ENCODE data around the gene WNT11. TPM values are rescaled to one million over a fixed set of nuclear protein-coding genes. Genes with fewer than 3 reads are reported as not detected.

Gene WNT11
- total RNA-seq, 2 donors from 2014 or later = 1.6 to 6.8 TPM

DNA sequence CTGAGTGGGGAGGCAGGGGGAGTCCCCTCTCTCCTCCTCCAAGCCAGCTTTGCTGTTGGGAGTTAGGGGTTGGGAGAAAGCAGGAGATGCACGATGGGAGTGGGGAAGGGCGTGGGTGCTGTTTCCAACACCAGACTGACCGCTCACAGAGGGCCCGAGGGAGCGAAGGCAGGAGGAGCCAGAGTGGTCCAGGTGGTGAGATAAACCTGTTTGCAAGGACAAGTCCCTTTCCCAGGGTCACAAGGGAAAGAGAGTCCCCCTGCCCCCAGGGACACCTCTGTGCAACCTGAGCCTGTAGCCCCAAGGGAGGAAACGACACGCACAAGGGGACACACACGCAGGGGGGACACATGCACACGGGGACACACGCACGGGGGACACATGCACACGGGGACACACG is 42.2 kb downstream of the WNT11 start:
- Histone ChIP-seq H3K9me3 (no peaks in the 10 kb centered on the region), H3K4me3 (no peak overlapping the region), H3K4me1 (peaks cover 0 to 18% of the 10 kb centered on the region in 2 donors), H3K36me3 (no peaks in the 10 kb centered on the region), H3K27ac (no peak overlapping the region), H3K27me3 (no peaks in the 10 kb centered on the region)
- TF ChIP-seq, protein P1, sequence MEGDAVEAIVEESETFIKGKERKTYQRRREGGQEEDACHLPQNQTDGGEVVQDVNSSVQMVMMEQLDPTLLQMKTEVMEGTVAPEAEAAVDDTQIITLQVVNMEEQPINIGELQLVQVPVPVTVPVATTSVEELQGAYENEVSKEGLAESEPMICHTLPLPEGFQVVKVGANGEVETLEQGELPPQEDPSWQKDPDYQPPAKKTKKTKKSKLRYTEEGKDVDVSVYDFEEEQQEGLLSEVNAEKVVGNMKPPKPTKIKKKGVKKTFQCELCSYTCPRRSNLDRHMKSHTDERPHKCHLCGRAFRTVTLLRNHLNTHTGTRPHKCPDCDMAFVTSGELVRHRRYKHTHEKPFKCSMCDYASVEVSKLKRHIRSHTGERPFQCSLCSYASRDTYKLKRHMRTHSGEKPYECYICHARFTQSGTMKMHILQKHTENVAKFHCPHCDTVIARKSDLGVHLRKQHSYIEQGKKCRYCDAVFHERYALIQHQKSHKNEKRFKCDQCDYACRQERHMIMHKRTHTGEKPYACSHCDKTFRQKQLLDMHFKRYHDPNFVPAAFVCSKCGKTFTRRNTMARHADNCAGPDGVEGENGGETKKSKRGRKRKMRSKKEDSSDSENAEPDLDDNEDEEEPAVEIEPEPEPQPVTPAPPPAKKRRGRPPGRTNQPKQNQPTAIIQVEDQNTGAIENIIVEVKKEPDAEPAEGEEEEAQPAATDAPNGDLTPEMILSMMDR (IDR thresholded peaks at IDR 0.05) = no peak
- no peak for DNase-seq (ENCODE audit: low spot score)

DNA sequence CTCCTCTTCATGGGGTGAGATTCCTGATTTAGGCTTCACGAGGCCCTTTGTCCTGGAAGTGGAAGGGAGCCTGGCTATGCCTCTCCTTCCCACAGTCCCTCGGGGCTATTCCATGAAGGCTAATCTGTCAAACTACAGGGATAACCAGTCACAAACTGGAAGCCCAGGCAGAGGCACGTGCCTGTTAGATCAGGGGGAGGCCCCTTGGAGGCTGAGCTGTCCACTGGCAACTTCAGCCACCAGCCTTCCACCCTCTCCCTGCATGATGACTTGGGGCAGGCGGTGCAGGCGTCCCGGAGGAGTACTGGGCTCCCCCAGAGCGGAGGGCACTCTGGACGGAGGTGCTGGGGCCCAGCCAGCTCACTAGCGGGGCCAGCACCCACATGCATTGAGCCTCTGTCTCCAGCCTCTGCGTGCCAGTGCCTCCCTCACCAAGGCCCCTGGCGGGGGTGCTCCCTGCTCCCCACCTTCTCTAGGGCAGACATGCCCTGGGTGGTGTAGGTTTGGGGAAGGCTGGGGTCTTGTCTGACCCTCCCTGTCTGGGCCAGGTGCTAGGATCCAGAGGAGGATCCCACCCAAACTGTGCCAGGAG is 42.9 kb downstream of the WNT11 start:
- TF ChIP-seq, protein P1 (IDR thresholded peaks at IDR 0.05) = no peak
- H3K4me1 ChIP-seq = peaks cover 0 to 18% of the 10 kb centered on the region in 2 donors
- H3K36me3 ChIP-seq = no peaks in the 10 kb centered on the region
- no peaks in the 10 kb centered on the region for H3K9me3 ChIP-seq
- H3K27me3 ChIP-seq = no peaks in the 10 kb centered on the region
- no peak overlapping the region for H3K4me3 ChIP-seq
- no peak overlapping the region for H3K27ac ChIP-seq
- no peak for DNase-seq (ENCODE audit: low spot score)

DNA sequence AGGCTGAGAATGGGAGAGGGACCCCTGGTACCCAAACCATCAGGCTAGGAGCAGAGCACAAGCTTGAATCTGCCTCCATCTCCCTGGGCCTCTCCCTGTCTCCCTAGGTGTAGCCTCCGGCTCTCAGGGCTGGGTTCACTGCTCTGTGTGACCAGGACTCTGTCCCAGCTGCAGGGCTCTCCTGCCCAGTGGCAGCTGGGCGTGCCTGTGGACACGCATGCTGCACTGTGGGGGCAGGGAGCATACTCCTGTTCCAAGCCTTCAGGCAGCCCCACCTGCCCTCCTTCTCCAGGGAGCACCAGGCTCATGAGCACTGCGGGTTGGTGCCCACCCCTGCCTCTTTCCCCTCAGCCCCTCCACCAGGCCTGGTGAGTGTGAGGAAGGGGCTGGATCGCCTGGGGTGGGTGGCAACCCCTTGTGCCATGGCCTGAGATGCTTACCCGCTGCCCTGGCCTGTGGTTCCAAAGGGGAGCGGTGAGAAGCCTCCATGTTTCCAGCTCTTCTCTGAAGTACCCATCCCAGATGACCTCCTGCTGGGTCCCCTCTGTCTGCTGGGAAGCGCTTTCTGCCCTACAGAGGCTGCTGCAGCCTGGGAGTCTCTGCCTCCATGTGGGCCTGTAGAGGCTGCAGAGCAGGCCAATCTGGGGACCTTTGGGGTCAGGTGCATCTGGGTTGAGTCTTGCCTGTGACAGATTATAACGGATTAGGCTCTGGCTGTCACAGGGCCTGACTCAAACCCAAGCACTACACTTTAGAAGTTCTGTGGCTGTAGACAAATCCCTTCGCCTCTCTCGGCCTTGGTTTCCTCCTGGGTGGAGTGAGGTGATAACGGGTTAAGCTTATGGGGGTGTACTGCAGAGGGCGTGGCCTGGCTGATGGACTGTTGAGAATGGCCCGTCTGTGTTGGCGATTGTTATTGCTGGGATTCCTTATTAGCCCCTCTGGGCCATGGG is 43.7 kb downstream of the WNT11 start:
- TF ChIP-seq, protein P1 (IDR thresholded peaks at IDR 0.05) = no peak
- Histone ChIP-seq H3K4me1 (peaks cover 0 to 18% of the 10 kb centered on the region in 2 donors), H3K27me3 (no peaks in the 10 kb centered on the region), H3K36me3 (no peaks in the 10 kb centered on the region), H3K27ac (no peak overlapping the region), H3K9me3 (no peaks in the 10 kb centered on the region), H3K4me3 (no peak overlapping the region)
- DNase-seq (ENCODE audit: low spot score) = no peak

DNA sequence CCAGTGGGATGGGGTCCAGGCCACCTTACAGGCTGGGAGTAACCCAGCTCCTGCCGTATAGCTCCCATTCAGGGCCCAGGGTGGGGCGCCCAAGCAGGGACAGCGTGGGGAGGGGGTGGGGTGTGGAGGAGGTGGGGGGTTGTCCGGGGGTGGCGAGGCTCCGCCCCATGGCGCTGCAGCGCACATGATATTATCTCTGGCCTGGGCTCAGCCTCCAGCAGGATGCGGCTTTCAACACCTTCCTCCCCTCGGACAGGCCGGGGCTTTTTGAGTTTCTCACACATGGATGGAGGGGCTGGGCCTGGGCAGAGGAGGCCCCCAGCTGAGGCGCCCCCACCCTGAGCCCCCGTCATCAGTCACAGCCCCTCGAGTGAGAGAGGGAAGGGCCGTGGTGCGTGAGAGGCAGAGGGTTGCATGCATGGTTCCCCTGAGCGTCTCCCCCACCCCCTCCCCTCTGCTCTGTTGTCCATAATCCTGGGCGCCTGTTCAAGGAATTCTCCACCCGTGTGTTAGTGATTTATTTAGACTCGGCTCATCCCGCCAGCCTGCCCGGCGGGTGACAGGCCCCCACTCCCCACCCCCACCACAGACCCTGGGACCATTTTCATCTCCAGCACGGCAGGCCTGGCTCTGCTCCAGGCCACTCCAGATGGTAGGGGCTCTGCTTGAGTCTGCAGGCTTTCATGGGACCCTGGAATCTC is 44.9 kb downstream of the WNT11 start:
- Histone ChIP-seq H3K27ac (no peak overlapping the region), H3K4me1 (peaks cover 0 to 18% of the 10 kb centered on the region in 2 donors), H3K36me3 (no peaks in the 10 kb centered on the region), H3K27me3 (no peaks in the 10 kb centered on the region), H3K9me3 (no peaks in the 10 kb centered on the region), H3K4me3 (peak overlapping the region in 1 of 2 donors; percentile 36)
- TF ChIP-seq, protein P1 (IDR thresholded peaks at IDR 0.05) = no peak
- DNase-seq (ENCODE audit: low spot score) = no peak

DNA sequence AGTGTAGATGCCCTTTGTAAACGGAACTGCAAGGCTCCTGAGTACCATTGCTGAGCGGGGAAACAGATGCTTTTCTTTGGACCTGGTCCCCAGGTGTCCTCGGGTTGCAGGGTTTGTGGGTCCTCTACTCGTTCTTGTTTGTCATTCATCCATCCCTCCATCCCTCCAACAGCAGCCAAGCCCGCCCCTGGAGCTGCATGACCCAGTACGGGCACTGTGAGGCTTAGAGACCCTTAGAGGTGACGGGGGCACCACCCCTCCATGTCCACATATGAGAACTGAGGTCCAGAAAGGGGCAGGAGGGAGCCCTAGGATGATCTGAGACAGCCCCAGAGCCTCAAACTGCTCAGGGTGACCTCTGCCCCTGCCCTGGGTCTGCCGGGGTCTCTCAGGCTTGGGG is 45.4 kb downstream of the WNT11 start:
- peak overlapping the region in 1 of 2 donors; percentile 36 for H3K4me3 ChIP-seq
- H3K9me3 ChIP-seq = no peaks in the 10 kb centered on the region
- TF ChIP-seq, protein P1 (IDR thresholded peaks at IDR 0.05) = no peak
- H3K27me3 ChIP-seq = no peaks in the 10 kb centered on the region
- peaks cover 0 to 18% of the 10 kb centered on the region in 2 donors for H3K4me1 ChIP-seq
- DNase-seq (ENCODE audit: low spot score) = no peak
- H3K27ac ChIP-seq = no peak overlapping the region
- H3K36me3 ChIP-seq = no peaks in the 10 kb centered on the region
